Measurements from ENCODE around the gene SEPTIN8. TPM values are rescaled to one million over a fixed set of nuclear protein-coding genes. Genes with fewer than 3 reads are reported as not detected.

SEPTIN8 gene
- total RNA-seq, 1 donor from 2014 or later, result 97.5 TPM

DNA sequence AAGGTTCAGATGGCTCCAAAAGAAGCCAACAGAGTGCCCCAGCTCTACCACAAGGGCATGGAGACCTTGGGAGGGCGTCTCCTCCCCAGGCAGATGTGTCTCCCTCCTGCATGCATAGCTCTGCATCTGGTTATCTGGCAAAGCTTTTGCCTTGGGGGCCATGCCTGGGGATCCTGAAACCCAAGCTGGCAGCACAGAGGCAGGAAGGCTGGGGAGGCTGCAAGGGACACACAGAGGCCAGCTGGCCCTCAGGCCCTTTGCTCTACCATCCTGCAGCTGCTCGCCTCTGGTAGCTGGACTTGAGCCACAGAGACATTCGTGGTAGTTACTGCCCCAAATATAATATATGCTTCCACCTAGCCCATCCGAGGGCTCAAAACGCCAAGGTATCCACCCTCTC is 3.9 kb downstream of the SEPTIN8 start:
- Histone ChIP-seq H3K36me3 (ENCODE audit: insufficient read depth, low read length) (no peaks in the 10 kb centered on the region), H3K4me1 (ENCODE audit: insufficient read depth, low read length) (peaks cover 8% of the 10 kb centered on the region), H3K9ac (ENCODE audit: low read length) (no peak overlapping the region), H3K4me2 (ENCODE audit: low read length) (no peak overlapping the region), H2AFZ (ENCODE audit: low read depth, low read length) (no peak overlapping the region), H3K4me3 (ENCODE audit: insufficient read depth, low read depth, low read length) (no peak overlapping the region), H3K27ac (ENCODE audit: low read depth, low read length) (no peak overlapping the region), H4K20me1 (ENCODE audit: insufficient read depth, low read length) (peaks cover 69% of the 10 kb centered on the region), H3K27me3 (ENCODE audit: insufficient read depth, low read length) (no peaks in the 10 kb centered on the region), H3K79me2 (ENCODE audit: insufficient read depth, low read length) (peaks cover 91% of the 10 kb centered on the region), H3K9me3 (ENCODE audit: insufficient read depth, low read depth, low read length) (no peaks in the 10 kb centered on the region)
- H3K4me1 Mint-ChIP-seq (ENCODE audit: low read depth, unreplicated experiment), result peaks cover 46% of the 10 kb centered on the region
- H3K9me3 Mint-ChIP-seq (ENCODE audit: unreplicated experiment), result no peaks in the 10 kb centered on the region
- H3K36me3 Mint-ChIP-seq (ENCODE audit: low read depth, unreplicated experiment), result peaks cover 6% of the 10 kb centered on the region
- H3K4me3 Mint-ChIP-seq (ENCODE audit: unreplicated experiment), result no peak overlapping the region
- H3K27ac Mint-ChIP-seq (ENCODE audit: unreplicated experiment), result no peak overlapping the region
- no peak for TF ChIP-seq EZH2 (IDR thresholded peaks at IDR 0.05; ENCODE audit: insufficient read depth, low read length)
- TF ChIP-seq, protein P1, sequence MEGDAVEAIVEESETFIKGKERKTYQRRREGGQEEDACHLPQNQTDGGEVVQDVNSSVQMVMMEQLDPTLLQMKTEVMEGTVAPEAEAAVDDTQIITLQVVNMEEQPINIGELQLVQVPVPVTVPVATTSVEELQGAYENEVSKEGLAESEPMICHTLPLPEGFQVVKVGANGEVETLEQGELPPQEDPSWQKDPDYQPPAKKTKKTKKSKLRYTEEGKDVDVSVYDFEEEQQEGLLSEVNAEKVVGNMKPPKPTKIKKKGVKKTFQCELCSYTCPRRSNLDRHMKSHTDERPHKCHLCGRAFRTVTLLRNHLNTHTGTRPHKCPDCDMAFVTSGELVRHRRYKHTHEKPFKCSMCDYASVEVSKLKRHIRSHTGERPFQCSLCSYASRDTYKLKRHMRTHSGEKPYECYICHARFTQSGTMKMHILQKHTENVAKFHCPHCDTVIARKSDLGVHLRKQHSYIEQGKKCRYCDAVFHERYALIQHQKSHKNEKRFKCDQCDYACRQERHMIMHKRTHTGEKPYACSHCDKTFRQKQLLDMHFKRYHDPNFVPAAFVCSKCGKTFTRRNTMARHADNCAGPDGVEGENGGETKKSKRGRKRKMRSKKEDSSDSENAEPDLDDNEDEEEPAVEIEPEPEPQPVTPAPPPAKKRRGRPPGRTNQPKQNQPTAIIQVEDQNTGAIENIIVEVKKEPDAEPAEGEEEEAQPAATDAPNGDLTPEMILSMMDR (IDR thresholded peaks at IDR 0.05; ENCODE audit: insufficient read depth, low read depth, low read length), result no peak
- FAIRE-seq, result no peak
- H3K27me3 Mint-ChIP-seq (ENCODE audit: low read depth, unreplicated experiment), result no peaks in the 10 kb centered on the region
- no peak for DNase-seq (ENCODE audit: low read depth)

DNA sequence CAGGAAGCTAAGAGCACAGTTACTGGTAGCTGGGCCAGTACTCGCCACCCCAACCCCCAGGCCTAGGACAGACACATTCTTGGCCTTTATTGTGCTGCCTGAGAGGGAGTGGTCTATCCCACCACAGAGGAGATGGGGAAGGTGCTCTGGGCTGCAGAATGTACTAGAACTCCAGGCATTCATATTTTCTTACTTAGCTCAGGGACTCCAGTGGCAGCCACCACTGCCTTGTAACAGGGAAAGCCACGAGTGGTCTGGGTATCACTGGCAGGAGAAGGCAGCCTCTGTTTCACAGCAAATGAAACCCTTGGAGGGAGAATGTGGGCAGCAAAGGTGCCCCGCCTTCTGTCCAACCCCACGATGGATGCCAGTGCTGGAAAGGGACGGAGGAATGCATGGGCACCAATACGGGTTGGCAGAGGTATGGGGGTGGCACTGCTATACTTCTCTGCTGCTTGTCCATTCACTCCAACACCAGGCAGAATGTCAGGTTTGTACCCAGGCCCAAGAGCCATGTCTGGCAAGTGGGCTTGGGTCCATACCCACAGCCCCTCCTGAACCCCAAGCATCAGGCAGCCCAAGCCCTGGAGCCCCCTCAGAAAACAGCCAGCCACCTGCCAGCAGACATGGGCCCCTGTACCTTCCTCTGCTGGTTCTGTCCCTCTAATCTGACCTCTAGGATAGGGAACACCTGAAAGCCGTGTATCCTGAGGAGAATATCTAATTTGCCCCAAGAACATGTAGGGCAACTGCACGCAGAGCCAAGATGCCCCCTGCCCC is 4.6 kb downstream of the SEPTIN8 start:
- no peak overlapping the region for H3K9ac ChIP-seq (ENCODE audit: low read length)
- TF ChIP-seq, protein P1 (IDR thresholded peaks at IDR 0.05; ENCODE audit: insufficient read depth, low read depth, low read length), result no peak
- TF ChIP-seq EZH2 (IDR thresholded peaks at IDR 0.05; ENCODE audit: insufficient read depth, low read length), result no peak
- Mint-ChIP-seq H3K9me3 (ENCODE audit: unreplicated experiment) (no peaks in the 10 kb centered on the region), H3K4me1 (ENCODE audit: low read depth, unreplicated experiment) (peaks cover 49% of the 10 kb centered on the region), H3K27ac (ENCODE audit: unreplicated experiment) (peak overlapping the region; percentile 93), H3K36me3 (ENCODE audit: low read depth, unreplicated experiment) (peaks cover 6% of the 10 kb centered on the region), H3K27me3 (ENCODE audit: low read depth, unreplicated experiment) (no peaks in the 10 kb centered on the region), H3K4me3 (ENCODE audit: unreplicated experiment) (no peak overlapping the region)
- DNase-seq (ENCODE audit: low read depth) (peak; percentile 24), FAIRE-seq (no peak)
- peaks cover 11% of the 10 kb centered on the region for H3K4me1 ChIP-seq (ENCODE audit: insufficient read depth, low read length)
- H3K36me3 ChIP-seq (ENCODE audit: insufficient read depth, low read length), result no peaks in the 10 kb centered on the region
- H4K20me1 ChIP-seq (ENCODE audit: insufficient read depth, low read length), result peaks cover 74% of the 10 kb centered on the region
- H3K4me2 ChIP-seq (ENCODE audit: low read length), result no peak overlapping the region
- H3K9me3 ChIP-seq (ENCODE audit: insufficient read depth, low read depth, low read length), result no peaks in the 10 kb centered on the region
- no peak overlapping the region for H2AFZ ChIP-seq (ENCODE audit: low read depth, low read length)
- H3K4me3 ChIP-seq (ENCODE audit: insufficient read depth, low read depth, low read length), result no peak overlapping the region
- H3K27me3 ChIP-seq (ENCODE audit: insufficient read depth, low read length), result no peaks in the 10 kb centered on the region
- H3K79me2 ChIP-seq (ENCODE audit: insufficient read depth, low read length), result peaks cover 88% of the 10 kb centered on the region
- H3K27ac ChIP-seq (ENCODE audit: low read depth, low read length), result no peak overlapping the region

DNA sequence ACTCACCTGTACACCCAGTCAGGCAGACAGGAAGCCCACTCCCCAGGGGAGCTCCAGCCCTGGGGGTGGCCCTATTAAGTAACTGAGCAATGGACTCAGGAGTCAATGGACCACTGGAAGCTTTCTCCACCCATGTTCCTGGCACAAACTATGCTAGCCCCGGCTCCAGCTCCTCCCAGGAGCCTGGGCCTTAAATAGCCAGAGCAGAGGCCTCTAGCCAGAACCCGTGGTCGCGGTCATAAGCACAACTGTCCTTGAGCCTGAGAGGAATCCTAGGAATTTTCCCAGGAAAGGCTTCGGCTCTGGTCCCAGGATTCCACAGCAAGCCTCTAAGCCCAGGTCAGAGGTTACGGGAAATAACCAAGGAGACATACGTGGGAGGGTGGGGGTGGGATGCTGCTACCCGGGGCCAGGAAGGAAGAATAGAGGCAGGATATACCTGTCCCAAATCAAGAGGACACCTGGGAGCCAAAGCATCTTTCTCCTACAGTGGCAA is 5.5 kb downstream of the SEPTIN8 start:
- peak overlapping the region; percentile 93 for H3K27ac Mint-ChIP-seq (ENCODE audit: unreplicated experiment)
- no peak overlapping the region for H3K9ac ChIP-seq (ENCODE audit: low read length)
- H2AFZ ChIP-seq (ENCODE audit: low read depth, low read length), result no peak overlapping the region
- peak overlapping the region; percentile 3 for H3K27ac ChIP-seq (ENCODE audit: low read depth, low read length)
- no peaks in the 10 kb centered on the region for H3K36me3 ChIP-seq (ENCODE audit: insufficient read depth, low read length)
- peaks cover 83% of the 10 kb centered on the region for H4K20me1 ChIP-seq (ENCODE audit: insufficient read depth, low read length)
- H3K4me3 ChIP-seq (ENCODE audit: insufficient read depth, low read depth, low read length), result no peak overlapping the region
- H3K9me3 ChIP-seq (ENCODE audit: insufficient read depth, low read depth, low read length), result no peaks in the 10 kb centered on the region
- FAIRE-seq (no peak), DNase-seq (ENCODE audit: low read depth) (peak; percentile 74)
- peaks cover 15% of the 10 kb centered on the region for H3K4me1 ChIP-seq (ENCODE audit: insufficient read depth, low read length)
- no peaks in the 10 kb centered on the region for H3K27me3 Mint-ChIP-seq (ENCODE audit: low read depth, unreplicated experiment)
- no peaks in the 10 kb centered on the region for H3K9me3 Mint-ChIP-seq (ENCODE audit: unreplicated experiment)
- H3K79me2 ChIP-seq (ENCODE audit: insufficient read depth, low read length), result peaks cover 89% of the 10 kb centered on the region
- TF ChIP-seq, protein P1 (IDR thresholded peaks at IDR 0.05; ENCODE audit: insufficient read depth, low read depth, low read length), result no peak
- no peak for TF ChIP-seq EZH2 (IDR thresholded peaks at IDR 0.05; ENCODE audit: insufficient read depth, low read length)
- peaks cover 57% of the 10 kb centered on the region for H3K4me1 Mint-ChIP-seq (ENCODE audit: low read depth, unreplicated experiment)
- H3K27me3 ChIP-seq (ENCODE audit: insufficient read depth, low read length), result no peaks in the 10 kb centered on the region
- H3K36me3 Mint-ChIP-seq (ENCODE audit: low read depth, unreplicated experiment), result peaks cover 6% of the 10 kb centered on the region
- no peak overlapping the region for H3K4me2 ChIP-seq (ENCODE audit: low read length)
- H3K4me3 Mint-ChIP-seq (ENCODE audit: unreplicated experiment), result peak overlapping the region; percentile 35
